Activated CD4-positive, alpha-beta T cell treated with anti-CD3 and anti-CD28 coated beads, Interleukin-2, amount 50 U/mL, for 1 hour (primary cell): ENCODE results near the gene TMEM62.

ENCODE experiments used
- DNase-seq: peaks from one replicate; pipeline ENCODE4 v3.0.0-alpha.2; 2020

The TMEM62 gene

GRCh38 chr15:43133430-43134156 is at the start of gene TMEM62:
Gene TMEM62 (plus strand): TSS chr15:43133586. CDS start chr15:43133803, 217 bp downstream.
- DNase-seq: peak; percentile 41

GRCh38 chr15:43085921-43086320 is 47.5 kb upstream of the TMEM62 start:
- DNase-seq: no peak

GRCh38 chr15:43086551-43086950 is 46.8 kb upstream of the TMEM62 start:
- no peak for DNase-seq

GRCh38 chr15:43091859-43092258 is 41.5 kb upstream of the TMEM62 start:
- DNase-seq: no peak

GRCh38 chr15:43093026-43093425 is 40.4 kb upstream of the TMEM62 start:
- DNase-seq: no peak

- no peak for DNase-seq
These were observed 38.9 kb upstream of the TMEM62 start for GRCh38 chr15:43094416-43095030.

GRCh38 chr15:43095243-43095642 is 38.1 kb upstream of the TMEM62 start:
- DNase-seq: no peak

GRCh38 chr15:43095708-43096347 is 37.6 kb upstream of the TMEM62 start:
- DNase-seq: no peak

GRCh38 chr15:43096411-43096810 is 37.0 kb upstream of the TMEM62 start:
- no peak for DNase-seq

- DNase-seq: no peak
These were observed 34.1 kb upstream of the TMEM62 start for GRCh38 chr15:43099105-43099845.

GRCh38 chr15:43100971-43101370 is 32.4 kb upstream of the TMEM62 start:
- DNase-seq: no peak

- no peak for DNase-seq
These were observed 31.2 kb upstream of the TMEM62 start for GRCh38 chr15:43102187-43102586.

- DNase-seq: no peak
These were observed 29.5 kb upstream of the TMEM62 start for GRCh38 chr15:43103907-43104306.

GRCh38 chr15:43104426-43104825 is 29.0 kb upstream of the TMEM62 start:
- DNase-seq: no peak

GRCh38 chr15:43105077-43105736 is 28.2 kb upstream of the TMEM62 start:
- DNase-seq: peak; percentile 25

- DNase-seq: peak; percentile 83
These were observed 27.5 kb upstream of the TMEM62 start, which contains the start of gene UBR1 for GRCh38 chr15:43105778-43106485. Gene UBR1 (minus strand): TSS chr15:43106038. CDS start chr15:43106022, 16 bp downstream.

GRCh38 chr15:43106486-43106829 is 26.9 kb upstream of the TMEM62 start:
- no peak for DNase-seq

GRCh38 chr15:43107751-43108150 is 25.6 kb upstream of the TMEM62 start:
- DNase-seq: no peak

GRCh38 chr15:43111354-43111753 is 22.0 kb upstream of the TMEM62 start:
- no peak for DNase-seq

- no peak for DNase-seq
These were observed 15.1 kb upstream of the TMEM62 start for GRCh38 chr15:43118286-43118685.

GRCh38 chr15:43118829-43119228 is 14.6 kb upstream of the TMEM62 start:
- no peak for DNase-seq

GRCh38 chr15:43121863-43122262 is 11.5 kb upstream of the TMEM62 start:
- DNase-seq: no peak
